Pons (tissue), 1 donor: ENCODE data around the gene PSG1.
"Not testable (repeated sequence)": the region's sequence is repeated elsewhere in the genome, so short reads cannot be mapped to it uniquely, and the experiment has no call there.

ENCODE experiments used
- DNase-seq: peaks from one replicate; pipeline ENCODE4 v3.0.0-alpha.2; 2016; ENCODE audit warnings: low spot score

Gene PSG1

GRCh38 chr19:42879613-42880012 lies at the start of gene PSG1:
Gene PSG1, minus strand, starts transcription at chr19:42879713. Its CDS starts 132 bp downstream, at chr19:42879581.
- no peak for DNase-seq

DNA sequence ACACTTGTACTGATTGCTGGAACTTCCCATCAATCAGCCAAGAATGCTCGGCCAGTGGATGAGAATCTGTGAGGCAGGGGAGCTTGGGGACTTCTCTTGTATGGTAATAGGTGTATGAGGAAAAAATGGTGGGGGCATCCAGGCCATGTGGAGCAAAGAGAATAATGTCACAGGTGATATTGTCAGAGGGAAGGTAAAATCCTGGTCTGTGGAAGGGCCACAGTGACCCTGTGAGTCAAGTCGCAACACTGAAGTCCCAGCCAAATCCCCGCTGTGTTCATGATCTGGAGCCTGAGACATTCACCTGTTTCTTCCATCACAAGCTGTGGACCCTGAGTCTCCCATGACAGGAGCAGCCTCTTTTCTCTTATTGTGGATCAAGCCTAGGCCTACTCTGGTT lies 49.4 kb upstream of the PSG1 start:
- DNase-seq, result no peak

DNA sequence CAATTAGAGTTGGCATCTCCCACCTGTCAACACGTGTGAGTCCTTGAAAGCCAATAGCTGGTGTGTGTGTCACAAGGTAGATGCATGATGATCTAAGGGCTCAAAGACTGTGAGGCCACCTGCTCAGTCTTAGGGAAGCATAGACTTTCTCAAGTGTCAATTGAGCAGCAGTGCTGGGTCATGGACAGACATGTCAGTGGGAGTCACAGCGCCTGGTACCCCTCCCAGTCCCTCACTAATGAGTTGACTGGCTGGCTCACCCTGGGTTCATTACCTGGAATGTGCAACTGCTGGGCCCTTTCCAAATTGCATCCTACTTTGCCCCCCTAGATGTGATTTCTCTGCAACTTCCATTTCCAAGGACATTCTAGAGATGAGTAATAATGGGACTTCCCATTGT lies 47.3 kb upstream of the PSG1 start:
- no peak for DNase-seq

DNA sequence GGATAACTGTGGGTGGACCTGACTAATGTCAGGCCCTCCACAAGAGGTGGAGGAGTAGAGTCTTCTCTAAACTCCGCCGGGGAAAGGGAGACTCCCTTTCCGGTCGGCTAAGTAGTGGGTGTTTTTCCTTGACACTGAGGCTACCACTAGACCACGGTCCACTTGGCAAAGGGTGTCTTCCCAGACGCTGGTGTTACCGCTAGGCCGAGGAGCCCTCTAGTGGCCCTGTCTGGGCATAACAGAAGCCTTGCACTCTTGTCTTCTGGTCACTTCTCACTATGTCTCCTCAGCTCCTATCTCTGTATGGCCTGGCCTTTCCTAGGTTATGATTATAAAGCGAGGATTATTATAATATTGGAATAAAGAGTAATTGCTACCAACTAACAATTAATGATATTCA lies 43.6 kb upstream of the PSG1 start:
- peak; percentile 24 for DNase-seq

- DNase-seq, result not testable (repeated sequence)
Observed at GRCh38 chr19:42920971-42921370, 41.5 kb upstream of the PSG1 start.

- no peak for DNase-seq
Observed at GRCh38 chr19:42919757-42920079, 40.2 kb upstream of the PSG1 start.

GRCh38 chr19:42919070-42919756 lies 39.7 kb upstream of the PSG1 start:
- DNase-seq, result not testable (repeated sequence)

- DNase-seq, result not testable (repeated sequence)
Observed at GRCh38 chr19:42918377-42919069, 39.0 kb upstream of the PSG1 start.

DNA sequence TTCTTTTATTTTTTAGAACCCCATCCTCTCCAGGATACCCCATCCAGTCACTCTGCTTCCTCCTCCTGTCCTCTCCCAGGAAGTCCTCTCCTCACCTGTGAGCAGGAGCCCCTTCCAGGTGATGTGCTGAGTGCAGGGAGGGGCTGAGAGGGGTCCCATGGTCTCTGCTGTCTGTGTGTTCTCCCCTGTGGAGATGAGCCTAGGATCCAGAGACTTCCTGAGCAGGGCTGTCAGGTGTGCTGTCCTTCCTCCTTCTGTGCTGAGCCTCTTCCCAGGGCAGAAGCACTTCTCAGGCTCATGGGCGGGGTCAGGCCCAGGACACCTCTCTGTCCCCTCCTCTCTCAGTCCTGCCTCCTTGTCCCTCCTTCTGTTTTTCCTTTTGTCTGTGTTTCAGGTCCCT lies 38.1 kb upstream of the PSG1 start, which contains the start of gene PSG6:
TSS of gene PSG6 (minus strand) at position 261 of the 400 bp plus-strand sequence. CDS start at position 159, 102 bp downstream.
- not testable (repeated sequence) for DNase-seq

DNA sequence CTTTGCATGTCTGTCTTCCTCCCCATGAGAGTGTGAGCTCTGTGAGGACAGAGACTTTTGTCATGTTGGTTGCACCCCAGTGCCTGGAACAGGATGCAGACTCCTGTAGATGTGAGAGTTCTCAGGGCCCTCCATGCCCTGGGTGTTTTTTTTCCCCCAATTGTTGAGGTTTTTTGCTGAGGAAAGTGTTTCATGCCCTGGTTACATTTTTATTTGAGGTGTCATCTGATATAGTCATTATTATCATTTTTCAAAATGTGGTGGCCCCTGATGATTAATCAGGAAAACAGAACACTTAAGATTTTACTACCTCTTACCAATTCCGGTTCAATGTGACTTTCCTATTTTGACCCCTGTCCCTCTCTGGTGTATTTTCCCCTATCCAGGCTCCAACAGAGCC lies 37.4 kb upstream of the PSG1 start:
- not testable (repeated sequence) for DNase-seq

- not testable (repeated sequence) for DNase-seq
Observed at GRCh38 chr19:42913516-42913915, 34.0 kb upstream of the PSG1 start.

DNA sequence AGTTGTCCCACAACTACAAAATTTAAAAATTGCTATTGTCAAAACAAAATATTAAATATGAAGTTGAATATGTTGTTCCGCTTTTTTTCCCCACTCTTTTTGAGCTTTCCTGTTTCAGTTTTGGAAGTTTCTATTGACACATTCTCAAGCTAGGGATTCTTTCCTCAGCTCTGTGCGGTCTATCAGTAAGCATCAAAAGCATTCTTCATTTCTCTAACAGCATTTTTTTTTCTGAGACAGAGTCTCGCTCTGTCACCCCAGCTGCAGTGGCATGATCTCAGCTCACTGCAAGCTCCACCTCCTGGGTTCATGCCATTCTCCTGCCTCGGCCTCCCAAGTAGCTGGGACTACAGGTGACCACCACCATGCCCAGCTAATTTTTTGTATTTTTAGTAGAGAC lies 33.4 kb upstream of the PSG1 start:
- not testable (repeated sequence) for DNase-seq

GRCh38 chr19:42911731-42912130 lies 32.2 kb upstream of the PSG1 start:
- not testable (repeated sequence) for DNase-seq

- not testable (repeated sequence) for DNase-seq
Observed at GRCh38 chr19:42906162-42906561, 26.6 kb upstream of the PSG1 start.

DNA sequence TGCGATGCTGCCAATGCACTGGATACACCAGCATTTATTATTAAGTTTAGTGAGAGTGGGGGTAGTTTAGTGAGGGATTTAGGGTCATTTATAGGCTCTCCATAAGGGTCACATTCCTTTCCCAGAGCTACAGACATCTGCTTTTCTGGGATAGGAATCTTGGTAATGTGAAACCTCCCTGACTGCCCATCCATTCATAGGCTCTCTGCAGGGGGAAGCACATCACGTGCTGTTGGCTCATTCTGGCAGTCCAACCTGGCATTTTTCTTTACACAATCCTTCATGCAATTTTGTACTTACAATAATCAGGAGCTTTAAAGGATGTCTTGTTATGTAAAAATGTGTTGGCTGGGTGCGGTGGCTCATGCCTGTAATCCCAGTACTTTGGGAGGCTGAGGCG lies 21.0 kb upstream of the PSG1 start:
- not testable (repeated sequence) for DNase-seq

- DNase-seq, result not testable (repeated sequence)
Observed at GRCh38 chr19:42899674-42900073, 20.2 kb upstream of the PSG1 start.

DNA sequence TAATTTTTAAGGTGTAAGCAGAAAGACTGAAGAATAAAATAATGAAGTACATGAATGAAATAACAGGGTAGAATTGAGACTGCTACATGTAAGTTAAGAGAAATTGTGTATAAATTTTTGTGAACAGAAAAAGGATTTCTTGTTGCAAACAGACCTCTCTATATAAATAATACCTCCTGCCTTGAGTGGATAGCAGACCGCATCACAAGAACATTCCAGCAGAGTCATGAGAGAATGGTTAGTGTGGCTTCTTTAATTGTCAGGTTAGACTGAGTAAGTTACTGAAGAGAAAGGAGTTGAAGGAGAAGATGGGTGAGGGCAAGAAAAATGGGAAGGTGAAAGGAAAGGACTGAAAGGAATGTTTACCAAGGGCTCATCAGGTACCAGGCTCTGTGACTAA lies 19.6 kb upstream of the PSG1 start:
- not testable (repeated sequence) for DNase-seq

DNA sequence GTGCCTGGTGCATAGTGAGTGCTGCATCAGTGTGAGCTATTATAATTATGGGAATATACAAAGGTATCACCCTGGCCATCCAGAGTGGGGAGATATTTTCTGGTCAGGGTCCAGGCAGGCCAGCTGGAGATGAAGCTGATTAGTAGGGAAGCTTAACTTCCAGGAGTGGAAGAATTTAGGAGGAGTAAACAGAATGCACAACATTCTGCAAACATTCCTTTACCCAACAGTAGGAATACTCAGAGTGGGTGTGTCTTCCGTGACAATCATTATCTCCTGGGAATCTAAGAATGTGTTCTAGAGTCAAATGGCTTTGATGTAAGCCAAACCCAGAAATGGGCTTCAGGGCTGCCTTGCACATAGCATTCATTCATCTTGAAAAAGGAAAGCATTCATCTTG lies 19.1 kb upstream of the PSG1 start:
- DNase-seq, result not testable (repeated sequence)

DNA sequence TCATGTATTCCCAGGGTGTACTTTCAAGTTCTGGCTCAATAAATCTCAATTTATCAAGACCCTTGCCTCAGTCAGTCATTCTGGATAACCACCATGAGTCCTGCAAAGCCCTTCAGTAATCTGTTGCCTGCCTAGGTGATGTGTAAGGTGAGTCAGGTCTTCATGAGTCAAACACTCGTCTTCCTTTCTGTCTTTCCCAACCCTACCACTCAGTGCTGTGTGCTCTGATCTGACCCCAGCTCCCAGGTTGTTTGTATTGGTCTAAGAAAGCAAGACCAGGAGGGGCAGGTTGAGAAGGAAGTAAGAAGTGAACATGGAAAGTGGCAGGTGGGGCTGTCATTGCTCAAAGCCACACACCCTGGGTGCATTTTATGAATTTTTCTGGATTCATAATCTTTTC lies 18.2 kb upstream of the PSG1 start:
- DNase-seq, result not testable (repeated sequence)

DNA sequence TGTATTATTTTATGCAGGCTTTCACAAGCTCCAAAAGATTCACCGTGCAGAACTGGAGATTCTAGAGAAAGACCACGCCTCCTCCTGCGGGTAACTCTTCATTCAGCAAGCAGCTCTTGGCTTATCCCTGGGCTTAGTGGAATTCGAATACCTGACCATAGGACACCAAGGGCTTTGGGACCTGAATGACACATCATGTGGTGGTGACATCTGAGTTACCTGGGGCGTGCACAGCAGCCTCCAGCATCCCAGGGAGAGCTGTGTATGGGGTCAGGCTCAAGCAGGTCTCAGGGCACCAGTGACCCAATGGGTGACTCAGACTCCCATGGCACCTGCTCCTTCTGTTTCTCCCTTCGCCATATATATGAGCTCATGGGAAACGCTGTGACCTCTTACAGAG lies 10.9 kb upstream of the PSG1 start:
- not testable (repeated sequence) for DNase-seq

DNA sequence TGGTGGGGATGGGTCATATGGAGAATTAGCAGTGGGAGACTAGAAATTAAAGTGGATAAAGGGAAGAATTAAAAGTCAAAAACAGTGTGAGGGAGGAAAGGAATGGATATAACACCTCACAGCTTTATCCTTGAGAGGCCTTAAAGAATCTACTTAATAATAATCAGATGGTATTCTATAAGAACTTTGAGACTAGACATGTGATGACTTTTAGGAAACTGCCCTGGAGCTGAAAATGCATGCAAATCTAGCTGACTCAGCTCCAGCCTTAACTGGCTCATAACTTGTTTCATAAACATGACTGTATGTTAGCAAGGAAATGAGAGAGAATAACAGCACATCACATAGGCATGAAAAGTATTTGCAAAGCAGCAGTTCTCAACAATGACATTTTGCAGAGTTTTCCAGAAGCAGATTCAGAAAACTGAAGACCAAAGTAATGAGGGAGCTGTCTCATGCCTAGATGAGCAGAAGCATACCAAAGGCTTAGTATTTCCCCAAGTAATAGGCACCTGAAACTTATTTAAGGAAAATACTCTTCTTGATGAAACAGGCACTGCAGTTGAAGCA lies 8.4 kb upstream of the PSG1 start:
- DNase-seq, result not testable (repeated sequence)

GRCh38 chr19:42882730-42883129 lies 3.2 kb upstream of the PSG1 start:
- DNase-seq, result not testable (repeated sequence)

DNA sequence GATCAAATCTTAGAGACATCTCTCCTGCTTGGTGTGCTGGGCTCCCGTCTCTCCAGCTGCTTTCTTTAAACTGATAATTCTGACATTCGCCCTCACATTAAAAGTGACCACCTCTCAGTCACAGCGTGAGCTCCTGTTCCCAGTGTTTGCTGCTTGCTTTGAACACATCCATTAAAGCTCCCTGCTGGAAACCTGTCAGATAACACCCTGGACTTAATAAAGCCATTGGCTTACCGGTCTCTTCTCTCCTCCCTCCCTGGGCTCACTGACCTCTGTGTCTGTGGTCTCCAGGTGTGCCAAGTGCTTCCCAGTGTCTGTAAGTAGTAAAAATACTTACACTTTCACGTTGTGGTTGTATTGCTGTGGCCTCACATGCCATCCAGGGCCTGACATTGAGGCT lies 2.5 kb upstream of the PSG1 start:
- DNase-seq, result not testable (repeated sequence)
